Measurements from ENCODE around the gene PDP2.
"Not testable (repeated sequence)": the region's sequence is repeated elsewhere in the genome, so short reads cannot be mapped to it uniquely, and the experiment has no call there.

- not testable (repeated sequence) for TF ChIP-seq POLR2A, CTCF (IDR thresholded peaks at IDR 0.05)
Measured at GRCh38 chr16:66896682-66897081, 16.4 kb downstream of the PDP2 start.

Data from adrenal gland (tissue), 5 donors.